GM18909 (cell line): ENCODE results near the gene SMDT1.
A peak's percentile ranks its signal among the peaks of the same experiment; 100 is the strongest.

Experiments
- ATAC-seq: cut with Tn5 transposase; IDR thresholded peaks from one replicate; pipeline ENCODE4 v1.9.1; 2021; ENCODE audit warnings: mild to moderate bottlenecking; ENCODE audit not compliant: unreplicated experiment, poor library complexity

Gene SMDT1, protein sequence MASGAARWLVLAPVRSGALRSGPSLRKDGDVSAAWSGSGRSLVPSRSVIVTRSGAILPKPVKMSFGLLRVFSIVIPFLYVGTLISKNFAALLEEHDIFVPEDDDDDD

DNA sequence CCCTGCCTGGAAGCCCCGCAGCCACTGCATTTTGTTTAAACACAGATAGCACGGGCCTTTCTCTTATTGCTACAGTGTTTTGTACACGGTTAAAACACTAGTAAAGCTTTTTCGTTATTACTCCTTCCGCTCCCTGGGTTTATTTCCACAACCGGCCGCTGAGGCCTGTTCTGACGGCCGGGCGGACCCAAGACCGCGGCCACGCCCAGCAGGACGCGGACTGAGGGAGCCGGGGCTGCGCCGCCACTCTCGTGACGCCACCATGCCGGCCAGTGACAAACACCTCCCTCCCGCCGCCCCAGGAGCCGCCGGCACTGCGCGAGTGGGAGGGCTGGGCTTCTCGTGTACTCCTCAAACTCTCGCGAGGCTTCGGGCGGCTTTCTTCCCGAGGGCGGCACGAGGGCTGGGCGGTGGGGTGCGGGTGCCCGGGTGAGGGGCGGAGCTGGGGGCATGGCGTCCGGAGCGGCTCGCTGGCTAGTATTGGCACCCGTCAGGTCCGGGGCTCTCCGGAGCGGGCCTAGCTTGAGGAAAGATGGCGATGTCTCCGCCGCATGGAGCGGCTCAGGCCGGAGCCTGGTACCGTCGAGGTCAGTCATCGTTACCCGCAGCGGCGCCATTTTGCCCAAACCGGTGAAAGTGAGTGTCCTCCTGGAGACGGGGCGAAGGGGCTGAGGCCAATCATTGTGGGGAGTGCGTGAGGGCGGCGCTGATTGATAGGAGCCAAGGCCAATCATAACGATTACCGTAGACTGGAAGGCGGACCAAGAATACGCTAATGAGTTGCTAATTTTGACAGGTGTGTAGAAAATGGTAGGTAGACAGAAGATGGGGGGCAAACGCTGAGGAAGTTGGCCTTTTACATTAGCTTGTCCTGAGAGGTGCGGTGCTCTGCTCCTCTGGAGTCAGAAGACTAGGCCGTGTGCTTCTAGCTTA lies at the start of gene SMDT1:
SMDT1 (plus strand) TSS at position 382 of the 933 bp plus-strand sequence; CDS start at position 451, 69 bp downstream.
- peak; percentile 85 for ATAC-seq

DNA sequence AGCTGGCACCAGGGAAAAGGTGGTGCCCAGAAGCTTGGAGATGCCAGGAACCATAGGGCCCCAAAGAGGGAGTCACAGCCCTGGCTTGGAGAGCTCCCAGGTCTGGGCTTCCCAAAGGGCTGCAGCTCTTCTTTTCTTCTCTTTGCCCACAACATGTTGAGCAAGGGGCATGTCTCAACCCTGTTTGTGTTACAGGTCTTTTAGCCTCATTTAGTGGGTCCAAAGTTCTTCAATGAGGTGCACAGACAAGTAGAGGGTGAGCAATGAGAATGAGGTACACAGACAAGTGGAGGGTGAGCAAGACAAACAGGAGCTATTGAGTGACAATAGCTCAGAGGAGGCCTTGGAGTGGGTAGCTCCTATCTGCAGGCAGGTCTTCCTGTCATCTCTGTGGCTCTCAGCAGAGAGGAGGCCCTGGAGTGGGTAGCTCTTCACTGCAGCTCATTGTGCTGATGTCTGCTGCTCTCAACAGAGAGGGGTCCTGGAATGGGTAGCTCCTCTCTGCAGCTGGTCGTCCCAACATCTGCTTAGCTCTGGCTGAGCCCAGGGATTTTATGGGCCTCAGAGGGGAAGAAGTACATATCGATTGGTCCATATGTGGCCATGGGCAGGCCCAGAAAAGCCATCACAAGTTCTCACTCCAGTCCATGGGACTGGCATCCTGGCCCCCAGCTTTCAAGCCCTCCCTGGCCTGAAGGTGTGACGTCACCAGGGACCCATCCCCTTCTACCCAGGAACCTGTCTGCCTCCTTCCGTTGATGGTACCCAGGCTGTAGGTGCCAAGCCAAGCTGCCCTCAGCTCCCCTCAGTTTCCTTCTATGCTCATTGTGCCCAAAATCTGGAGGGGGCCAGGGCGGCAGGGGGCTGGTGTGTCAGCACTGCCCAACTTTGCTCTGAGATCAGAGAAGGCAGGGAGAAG lies 46.0 kb upstream of the SMDT1 start:
- ATAC-seq, result no peak

DNA sequence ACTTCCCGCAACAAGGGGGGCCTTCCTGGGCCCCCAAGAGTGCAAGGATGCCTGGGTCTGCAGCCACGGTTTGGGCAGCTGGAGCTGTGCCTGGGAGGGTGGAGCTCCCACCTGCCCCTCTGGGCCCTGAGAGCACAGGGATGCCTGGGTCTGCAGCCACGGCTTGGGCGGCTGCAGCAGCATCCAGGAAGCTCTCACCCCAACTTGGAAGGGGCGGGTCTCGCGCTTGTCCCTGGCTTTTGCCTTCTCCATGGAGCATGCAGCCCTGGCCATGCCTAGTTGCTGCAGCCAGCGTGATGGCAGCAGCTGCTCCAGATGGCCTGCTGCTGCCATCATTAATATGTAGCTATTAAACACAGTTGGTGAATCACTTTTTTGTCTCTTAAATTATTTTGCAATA lies 44.2 kb upstream of the SMDT1 start:
- ATAC-seq, result no peak

DNA sequence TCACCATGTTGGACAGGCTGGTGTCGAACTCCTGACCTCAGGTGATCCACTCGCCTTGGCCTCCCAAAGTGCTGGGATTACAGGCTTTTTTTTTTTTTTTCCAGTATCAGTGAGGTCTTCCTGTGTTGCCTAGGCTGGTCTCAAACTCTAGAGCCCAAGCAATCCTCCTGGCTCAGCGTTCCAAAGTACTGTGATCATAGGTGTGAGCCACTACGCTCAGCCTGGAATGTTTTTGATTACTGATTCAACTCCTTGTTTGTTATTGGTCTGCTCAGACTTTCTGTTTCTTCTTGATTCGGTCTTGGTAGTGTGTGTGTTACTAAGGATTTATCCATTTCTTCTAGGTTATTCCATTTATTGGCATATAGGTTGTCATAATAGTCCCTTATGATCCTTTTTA lies 40.2 kb upstream of the SMDT1 start:
- ATAC-seq, result no peak

DNA sequence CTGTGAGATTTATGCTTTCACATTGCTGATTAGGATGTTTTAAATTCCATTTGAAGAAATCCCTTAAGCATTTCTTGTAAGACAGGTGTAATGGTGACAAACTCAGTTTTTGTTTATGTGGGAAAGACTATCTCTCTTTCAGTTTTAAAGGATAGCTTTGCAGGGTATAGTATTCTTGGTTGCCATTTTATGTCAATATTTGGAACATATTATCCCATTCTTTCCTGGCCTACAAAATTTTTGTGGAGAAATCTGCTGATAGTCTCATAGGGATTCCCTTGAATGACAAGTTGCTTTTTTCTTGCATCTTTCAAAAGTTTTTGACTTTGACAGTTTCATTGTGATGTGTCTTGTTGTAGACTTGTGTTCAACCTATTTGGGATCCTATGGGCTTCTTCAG lies 37.7 kb upstream of the SMDT1 start:
- no peak for ATAC-seq

DNA sequence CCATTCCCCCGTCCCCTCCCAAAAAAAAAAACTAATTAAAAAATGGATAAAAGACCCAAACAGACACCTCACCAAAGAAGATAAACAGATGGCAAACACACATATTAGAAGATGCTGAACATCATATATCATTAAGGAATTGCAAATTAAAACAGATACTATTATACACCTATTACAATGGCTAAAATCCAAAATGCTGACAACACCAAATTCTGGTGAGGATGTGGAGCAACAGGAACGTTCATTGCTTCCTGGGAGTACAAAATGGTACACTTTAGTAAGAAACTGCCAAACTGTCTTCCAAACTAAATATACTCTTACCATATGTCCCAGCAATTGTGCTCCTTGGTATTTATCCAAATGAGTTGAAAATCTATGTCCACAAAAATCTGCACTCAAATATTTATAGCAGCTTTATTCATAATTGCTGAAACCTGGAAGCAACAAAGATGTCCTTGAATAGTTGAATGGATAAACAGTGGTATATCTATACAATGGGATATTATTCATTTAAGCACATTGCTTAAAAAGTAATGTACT lies 28.8 kb upstream of the SMDT1 start:
- ATAC-seq, result no peak

DNA sequence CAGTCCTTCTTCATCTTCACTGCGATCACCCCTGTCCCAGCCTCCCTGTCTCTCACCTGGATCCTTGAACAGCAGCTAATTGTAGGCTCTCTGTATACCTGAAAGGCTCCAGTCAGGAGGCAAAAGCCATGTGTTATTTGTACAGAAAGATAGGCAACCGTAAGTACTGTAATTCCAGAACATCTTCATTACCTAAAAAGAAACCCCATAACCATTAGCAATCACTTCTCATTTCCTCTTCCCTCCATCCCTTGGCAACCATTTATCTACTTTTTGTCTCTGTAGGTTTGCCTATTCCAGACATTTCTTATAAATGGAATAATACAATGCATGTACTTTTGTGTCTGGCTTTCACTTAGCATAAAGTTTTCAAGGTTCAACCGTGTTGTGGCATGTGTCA lies 26.7 kb upstream of the SMDT1 start:
- no peak for ATAC-seq

DNA sequence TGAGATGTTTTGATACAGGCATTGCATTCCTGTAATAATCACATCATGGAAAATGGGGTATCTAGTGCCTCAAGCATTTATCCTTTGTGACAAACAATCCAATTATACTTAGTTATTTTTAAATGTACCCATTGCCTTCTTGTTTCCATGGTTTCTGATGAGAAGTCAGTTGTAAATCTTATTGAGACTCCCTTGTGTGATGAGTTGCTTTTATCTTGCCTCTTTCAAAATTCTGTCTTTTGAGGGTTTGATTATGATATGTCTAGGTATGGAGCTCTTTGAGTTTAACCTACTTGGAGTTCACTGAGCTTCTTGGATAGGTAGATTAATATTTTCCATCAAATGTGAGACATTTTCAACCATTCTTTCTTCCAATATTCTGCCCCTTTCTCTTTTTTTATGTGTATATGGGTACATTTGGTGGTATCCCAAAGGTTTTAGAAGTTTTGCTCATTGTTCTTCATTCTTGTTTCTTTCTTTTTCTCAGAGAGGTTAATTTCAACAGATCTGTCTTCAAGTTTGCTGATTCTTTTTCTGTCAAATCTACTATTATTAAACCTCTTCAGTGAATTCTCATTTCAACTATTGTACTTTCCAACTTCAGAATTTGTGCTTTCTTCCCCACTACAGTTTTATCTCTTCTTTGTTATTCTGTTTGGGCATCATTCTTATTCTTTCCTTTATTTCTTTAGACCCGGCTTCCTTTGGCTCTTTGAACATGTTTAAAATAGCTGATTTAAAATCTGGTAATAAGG lies 22.6 kb upstream of the SMDT1 start:
- ATAC-seq, result no peak

DNA sequence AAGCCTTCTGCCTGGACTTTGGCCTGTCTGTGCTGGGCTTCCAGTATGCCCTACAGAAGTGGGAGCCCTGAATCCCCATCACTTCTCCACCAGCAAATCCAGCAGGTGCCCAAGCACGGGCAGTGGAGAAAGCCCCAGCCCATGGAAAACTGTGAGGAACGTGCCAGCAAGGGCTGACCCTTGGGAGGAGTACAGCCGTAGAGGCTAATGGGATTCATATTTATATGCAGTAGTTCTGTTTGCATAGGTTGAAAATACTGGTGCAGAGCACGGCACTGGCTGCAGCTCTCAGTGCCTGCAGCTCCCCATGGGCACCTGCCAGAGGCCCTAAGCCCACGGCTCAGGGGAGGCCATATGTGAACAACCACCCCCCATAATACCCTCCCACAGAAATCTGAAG lies 19.0 kb upstream of the SMDT1 start:
- ATAC-seq, result no peak

DNA sequence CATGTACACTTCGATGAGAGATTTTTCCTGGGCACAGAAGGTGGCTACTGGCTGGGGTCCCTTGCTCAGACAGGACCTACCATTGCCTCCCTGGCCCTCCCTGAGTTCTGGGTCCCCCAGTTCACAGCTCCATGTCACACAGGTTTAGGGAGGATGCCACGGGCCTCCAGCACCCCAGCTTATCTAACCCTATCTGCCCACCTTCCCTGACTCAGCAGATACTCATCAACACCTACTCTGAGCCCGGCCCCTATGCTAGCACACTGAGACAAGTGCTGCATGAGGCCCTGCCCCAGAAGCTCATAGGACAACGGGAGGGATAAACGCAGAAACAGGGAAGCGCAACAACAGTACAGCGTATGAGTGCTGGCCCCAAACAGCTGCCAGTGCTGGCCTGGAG lies 18.5 kb upstream of the SMDT1 start:
- no peak for ATAC-seq

DNA sequence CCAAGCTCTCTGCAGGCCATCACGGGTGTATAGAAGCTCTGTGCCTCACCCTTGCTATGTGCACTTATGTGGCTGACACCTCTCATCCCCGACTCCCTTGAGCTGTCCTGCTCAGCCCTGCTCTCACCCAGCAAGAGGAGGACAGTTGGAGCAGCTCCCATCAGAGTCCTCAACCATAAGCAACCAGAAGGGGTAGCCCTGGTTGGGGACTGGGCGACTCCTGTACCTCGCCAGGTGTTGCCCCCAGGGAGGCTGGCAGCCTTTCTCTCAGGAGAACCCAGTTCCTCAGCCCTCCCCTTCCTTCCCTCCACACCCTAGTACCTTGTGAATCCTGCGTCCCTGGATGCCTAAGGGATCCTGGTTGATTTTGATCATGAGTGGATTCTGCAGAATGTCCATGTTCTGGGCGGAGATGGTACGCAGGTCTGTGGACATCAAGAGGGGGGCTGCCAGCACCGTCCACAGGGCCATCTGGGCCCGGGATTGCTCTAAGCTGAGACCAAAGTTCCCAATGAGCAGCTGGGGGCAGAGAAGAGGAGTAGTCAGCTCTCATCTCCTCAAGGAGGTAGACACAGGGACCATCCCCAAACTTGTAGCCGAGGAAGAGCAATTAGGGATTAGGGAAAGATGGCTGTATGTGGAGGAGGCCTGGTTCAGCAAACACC lies 16.9 kb upstream of the SMDT1 start:
- ATAC-seq, result no peak

DNA sequence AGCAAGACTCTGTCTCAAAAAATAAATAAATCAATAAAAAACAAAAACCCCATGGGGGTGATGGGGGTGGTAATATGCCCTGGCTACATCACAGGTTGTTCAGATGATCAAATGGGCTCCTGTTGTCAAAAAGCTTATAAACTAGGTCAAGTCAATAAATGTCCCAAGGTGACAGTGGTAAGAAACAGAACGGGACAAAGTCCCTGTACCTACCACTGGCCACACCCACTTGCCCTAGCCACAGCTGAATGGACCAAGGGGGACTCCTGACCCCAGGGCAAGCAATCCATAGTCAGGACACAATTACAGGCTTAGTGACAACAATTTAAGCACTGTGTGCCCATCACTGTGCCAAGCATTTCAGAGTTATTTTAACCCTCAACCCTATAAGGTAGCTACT lies 14.9 kb upstream of the SMDT1 start:
- no peak for ATAC-seq

DNA sequence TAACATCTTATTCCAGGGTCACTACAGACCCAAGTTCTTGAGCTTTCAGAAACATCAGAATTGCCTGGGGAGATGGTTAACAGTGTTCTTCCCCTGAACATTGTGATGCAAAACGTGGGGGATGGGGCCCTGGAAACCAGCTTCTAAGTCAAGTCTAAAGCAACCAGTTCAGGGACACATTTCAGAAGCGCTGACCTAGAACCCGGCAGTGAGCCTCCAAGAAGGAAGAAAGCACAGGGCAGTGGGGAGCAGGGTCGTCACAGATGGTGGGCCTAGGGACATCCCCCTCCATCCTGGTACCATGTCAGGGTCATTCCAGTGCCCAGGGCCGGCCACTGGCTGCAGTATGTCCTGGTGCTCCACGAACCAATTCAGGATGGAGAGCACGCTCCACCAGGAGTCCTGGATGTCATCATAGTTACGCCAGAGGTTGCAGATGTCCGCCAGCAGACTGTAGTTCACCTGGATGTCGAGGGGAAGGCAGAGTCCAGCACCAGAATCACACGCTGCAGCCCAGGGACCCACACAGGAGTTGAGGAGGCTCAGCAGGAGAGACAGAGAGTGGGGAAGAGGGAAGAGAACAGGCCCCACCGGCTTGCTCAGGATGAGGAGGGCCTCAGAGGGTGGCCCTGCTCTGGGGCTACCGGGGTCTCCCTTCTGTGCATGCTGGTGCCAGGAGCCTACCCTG lies 13.9 kb upstream of the SMDT1 start:
- ATAC-seq, result no peak

DNA sequence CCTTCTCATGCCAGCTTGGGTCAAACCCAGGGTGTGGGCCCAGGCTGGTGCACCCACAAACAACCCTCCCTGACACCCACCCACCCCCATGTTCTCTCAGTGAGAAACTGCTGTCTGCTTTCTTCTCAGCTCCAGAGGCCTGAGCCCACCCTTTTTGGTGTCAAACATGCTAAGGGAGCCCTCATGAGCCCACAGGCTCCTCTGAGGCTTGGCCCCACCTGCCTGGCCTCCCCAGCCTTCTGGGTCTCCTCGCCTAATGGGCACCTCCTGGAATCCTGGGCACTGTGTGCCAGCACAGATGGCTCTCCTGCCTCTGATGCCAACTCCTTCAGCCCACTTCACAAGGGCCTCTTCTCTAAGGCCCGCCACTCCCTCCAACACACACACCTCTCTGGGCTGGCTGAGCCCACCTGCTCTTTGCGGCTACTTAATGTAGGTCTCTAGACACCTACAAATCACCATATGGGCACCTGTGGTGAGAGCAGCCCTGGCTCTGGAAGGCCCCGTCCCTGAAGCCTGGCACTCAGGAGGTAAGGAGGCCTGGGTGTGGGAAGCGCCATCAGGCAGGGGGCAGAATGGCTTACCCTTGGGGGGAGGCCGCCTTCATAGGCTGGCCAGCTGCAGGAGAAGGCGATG lies 13.3 kb upstream of the SMDT1 start:
- no peak for ATAC-seq

DNA sequence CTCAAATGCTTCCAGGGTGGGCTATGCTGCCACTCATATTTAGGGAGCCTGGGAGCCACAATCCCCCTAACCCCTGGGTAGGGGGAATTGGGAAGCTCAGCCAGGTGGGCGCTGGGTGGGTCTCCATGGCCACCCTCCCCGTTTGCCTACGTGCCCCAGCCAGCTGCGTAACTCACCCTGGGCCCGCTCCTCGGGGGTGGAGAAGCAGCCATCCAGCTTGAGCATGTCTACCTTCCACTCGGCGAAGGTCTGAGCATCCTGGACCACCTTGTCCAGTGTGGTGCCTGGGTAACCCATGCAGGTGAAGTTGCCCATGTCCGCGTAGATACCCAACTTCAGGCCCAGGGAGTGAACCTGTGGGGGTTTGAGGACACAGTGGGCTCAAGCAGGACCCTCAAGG lies 12.6 kb upstream of the SMDT1 start:
- no peak for ATAC-seq

DNA sequence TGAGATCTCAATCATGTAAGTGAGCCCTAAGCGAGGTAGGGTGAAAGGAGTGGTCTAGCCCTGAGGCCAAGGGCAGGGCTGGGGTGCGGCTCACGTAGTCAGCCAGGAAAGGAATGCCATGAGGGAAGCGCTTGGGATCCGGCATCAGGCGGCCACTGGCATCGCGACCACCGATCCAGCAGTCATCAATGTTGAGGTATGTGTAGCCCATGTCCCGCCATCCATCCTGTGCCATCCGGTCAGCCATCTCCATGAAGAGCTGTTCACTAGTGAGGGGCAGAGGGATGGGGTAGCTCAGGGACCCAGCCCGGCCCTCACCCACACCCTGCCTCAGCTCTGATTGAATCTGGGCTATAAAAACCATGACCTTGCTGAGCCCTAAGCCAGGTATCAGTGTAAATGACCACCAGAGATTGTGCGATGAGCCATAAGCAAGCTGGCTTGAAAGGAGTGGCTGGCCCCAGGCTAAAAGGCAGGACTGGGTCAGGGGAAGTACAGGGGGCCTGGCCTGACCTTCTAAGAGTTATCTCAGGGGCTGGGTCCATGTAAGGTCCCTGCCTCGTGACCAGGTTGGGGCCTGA lies 11.7 kb upstream of the SMDT1 start:
- ATAC-seq, result no peak

DNA sequence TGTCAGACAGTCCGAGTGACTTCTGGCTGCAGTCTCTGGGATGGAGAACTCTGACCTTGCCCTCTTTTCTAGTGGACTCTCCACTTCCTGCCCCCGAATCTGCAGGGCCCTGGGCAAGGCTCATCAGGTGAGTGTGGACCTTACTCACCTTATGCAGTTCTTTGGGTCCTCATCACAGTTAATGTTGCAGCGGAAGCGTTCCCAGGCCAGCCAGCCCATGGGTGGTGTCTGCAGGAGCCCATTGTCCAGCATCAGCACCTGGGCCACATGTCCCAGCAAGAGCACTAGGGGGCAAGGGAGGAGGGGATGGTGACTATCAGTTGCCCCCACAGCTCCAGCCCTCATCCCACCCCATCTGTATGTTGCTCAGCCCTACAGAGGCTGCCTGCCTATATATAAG lies 11.2 kb upstream of the SMDT1 start:
- no peak for ATAC-seq
